HepG2 (cell line): ENCODE results near the gene TTBK1. TPM values are rescaled to one million over a fixed set of nuclear protein-coding genes. Genes with fewer than 3 reads are reported as not detected.

ENCODE experiments used
- ATAC-seq: fragments of 200-7000 bp; cut with Tn5 transposase; 3 replicates; pipeline ENCODE4 v1.9.1; 2020; ENCODE audit warnings: mild to moderate bottlenecking, moderate library complexity
- BruUV-seq: library from RNA; stranded (reverse); fragments of 400-500 nt; replicated peaks from 2 replicates; lab custom pipeline; 2021; lab: Mats Ljungman, UMichigan
- CTCF ChIA-PET: fragments of 300-600 bp; formaldehyde crosslinking; extraction: SDS; loops from one replicate; lab custom pipeline; 2021; ENCODE audit warnings: low total read pairs, inconsistent platforms, low intra/inter-chr PET ratio; lab: Yijun Ruan, JAX
- POLR2A ChIA-PET: fragments of 350-600 bp; sonication (Branson Sonifier 250); formaldehyde crosslinking; loops from one replicate; lab custom pipeline; 2020; ENCODE audit warnings: antibody characterized with exemption, inconsistent platforms; lab: Yijun Ruan, JAX
- DNase-seq: peaks from one replicate; pipeline ENCODE4 v3.0.0-alpha.2; 2015; ENCODE audit warnings: low spot score
- FAIRE-seq: peaks from 3 replicates; lab custom pipeline; 2011; peaks lifted over from hg19 to GRCh38; lab: Jason Lieb, UNC
- H2AFZ ChIP-seq: one replicate; pipeline ENCODE4 v1.6.1; 2011; ENCODE audit warnings: low read length, inconsistent platforms
- H3K27ac ChIP-seq: fragments of 300-600 bp; 3 replicates; pipeline ENCODE4 v1.8.0; 2011; ENCODE audit warnings: mixed run types, mild to moderate bottlenecking, mixed read lengths, low read length, inconsistent platforms; ENCODE audit not compliant: insufficient read depth; ENCODE audit errors: extremely low read length
- H3K27me3 ChIP-seq, 2 experiments: fragments of 200-600 bp in 1 of 2; 2 replicates in 1 of 2; 3 replicates in 1 of 2; pipeline versions ENCODE4 v1.6.0 to v1.8.0; 2011; ENCODE audit warnings: low read length in 2 of 2, mild to moderate bottlenecking in 2 of 2, moderate library complexity in 2 of 2, inconsistent platforms in 1 of 2; ENCODE audit not compliant: insufficient read depth in 2 of 2, control insufficient read depth in 1 of 2
- H3K36me3 ChIP-seq, 2 experiments: fragments of 200-600 bp in 1 of 2; replicated peaks in 1 of 2; 2 replicates in 1 of 2; 3 replicates in 1 of 2; pipeline versions ENCODE4 v1.5.1 to v1.8.0; 2011; ENCODE audit warnings: low read length in 2 of 2, inconsistent platforms in 1 of 2; ENCODE audit not compliant: insufficient read depth in 2 of 2, control insufficient read depth in 1 of 2
- H3K4me1 ChIP-seq: 2 replicates; pipeline ENCODE4 v1.5.1; 2012; ENCODE audit warnings: low read length, inconsistent platforms; ENCODE audit not compliant: insufficient read depth
- H3K4me2 ChIP-seq: 2 replicates; pipeline ENCODE4 v1.6.0; 2011; ENCODE audit warnings: low read depth, low read length, inconsistent platforms
- H3K4me3 ChIP-seq, 3 experiments: fragments of 200-600 bp in 1 of 3; sonication (generic), shearing (Covaris generic) in 1 of 3; replicated peaks in 1 of 3; 2 replicates each; pipeline ENCODE4 v1.5.1; 2011 to 2016; ENCODE audit warnings: low read length in 3 of 3, inconsistent platforms in 2 of 3, low read depth in 2 of 3, mild to moderate bottlenecking in 2 of 3, control low read depth in 1 of 3, mixed read lengths in 1 of 3; ENCODE audit not compliant: insufficient read depth in 1 of 3
- H3K79me2 ChIP-seq: one replicate; pipeline ENCODE4 v1.6.1; 2011; ENCODE audit warnings: low read length, inconsistent platforms; ENCODE audit not compliant: insufficient read depth
- H3K9ac ChIP-seq: 2 replicates; pipeline ENCODE4 v1.6.0; 2011; ENCODE audit warnings: mild to moderate bottlenecking, low read depth, low read length, inconsistent platforms; ENCODE audit not compliant: insufficient read depth
- H3K9me3 ChIP-seq: 2 replicates; pipeline ENCODE4 v1.5.1; 2012; ENCODE audit warnings: mild to moderate bottlenecking, low read length
- H4K20me1 ChIP-seq: 2 replicates; pipeline ENCODE4 v1.6.0; 2011; ENCODE audit warnings: inconsistent platforms, mild to moderate bottlenecking, low read length, moderate library complexity; ENCODE audit not compliant: insufficient read depth
- ATF7 ChIP-seq, 2 experiments: fragments of 450-650 bp in 1 of 2; sonication (generic) in 1 of 2; formaldehyde crosslinking in 1 of 2; IDR thresholded peaks; 2 replicates each; pipeline versions ENCODE4 v1.4.0 to v1.6.1; 2016 to 2020; ENCODE audit warnings: antibody characterized with exemption in 1 of 2, mild to moderate bottlenecking in 1 of 2, missing genetic modification reagents in 1 of 2
- CBFB ChIP-seq: sonication (generic); formaldehyde crosslinking; IDR thresholded peaks from 2 replicates; pipeline ENCODE4 v1.4.0; 2020; ENCODE audit warnings: missing genetic modification reagents
- CREB1 ChIP-seq, 2 experiments: fragments of 450-650 bp in 1 of 2; IDR thresholded peaks; 2 replicates each; pipeline ENCODE4 v1.6.1; 2016 to 2017; ENCODE audit warnings: control low read depth in 1 of 2, mild to moderate bottlenecking in 1 of 2, missing compliant biosample characterization in 1 of 2, missing genetic modification characterization in 1 of 2
- DNMT1 ChIP-seq: sonication (generic); formaldehyde crosslinking; IDR thresholded peaks from 2 replicates; pipeline ENCODE4 v1.5.1; 2020; ENCODE audit warnings: mild to moderate bottlenecking, missing genetic modification reagents
- NRL ChIP-seq: sonication (generic); formaldehyde crosslinking; IDR thresholded peaks from 2 replicates; pipeline ENCODE4 v1.5.0; 2020; ENCODE audit warnings: missing genetic modification reagents, mild to moderate bottlenecking, moderate library complexity, borderline replicate concordance
- ZKSCAN5 ChIP-seq: sonication (generic); formaldehyde crosslinking; IDR thresholded peaks from 2 replicates; pipeline ENCODE4 v1.5.1; 2020; ENCODE audit warnings: mild to moderate bottlenecking, missing genetic modification reagents
- ZNF232 ChIP-seq: sonication (generic); formaldehyde crosslinking; IDR thresholded peaks from 2 replicates; pipeline ENCODE4 v1.4.0; 2020; ENCODE audit warnings: missing genetic modification reagents, borderline replicate concordance
- ZNF446 ChIP-seq: sonication (generic); formaldehyde crosslinking; IDR thresholded peaks from 2 replicates; pipeline ENCODE4 v1.5.0; 2020; ENCODE audit warnings: mild to moderate bottlenecking, missing genetic modification reagents
- ZNF619 ChIP-seq: sonication (generic); formaldehyde crosslinking; IDR thresholded peaks from 2 replicates; pipeline ENCODE4 v1.4.0; 2020; ENCODE audit warnings: mild to moderate bottlenecking, missing genetic modification reagents
- WGBS: methylation state at CpG from one replicate; pipeline ENCODE4 v1.1.6; 2017; ENCODE audit warnings: low lambda C conversion rate; 5-methylcytosine and 5-hydroxymethylcytosine counted together
- in situ Hi-C: cut with HindIII; loops from 2 replicates; pipeline ENCODE4 v1.10.0; 2017; ENCODE audit warnings: low pct_unique_long_range_greater_than_20kb; ENCODE audit not compliant: extremely low pct_ligation_motif_present
- intact Hi-C: fragments of 100-400 bp; cut with micrococcal nuclease; formaldehyde crosslinking; loops from one replicate; pipeline ENCODE4 v1.10.0; 2022; ENCODE audit not compliant: unreplicated experiment
- polyA plus RNA-seq, 8 experiments: library from polyadenylated mRNA; depleted of rRNA in 3 of 8; stranded (reverse) in 7 of 8; unstranded in 1 of 8; fragments of >200 nt; fragmentation: Illumina TruSeq in 4 of 8; extraction: Trizol in 4 of 8; gene quantifications; 2 replicates each; pipeline versions ENCODE4 v1.2.1 to v1.2.3, GENCODE V29; 2011 to 2016; ENCODE audit warnings: low read depth in 4 of 8, missing spikeins in 1 of 8, mixed read lengths in 1 of 8; ENCODE audit not compliant: insufficient read depth in 1 of 8
- total RNA-seq, 5 experiments: library from RNA; depleted of rRNA; stranded (reverse); fragments of >200 nt; fragmentation: Illumina TruSeq; extraction: Trizol; gene quantifications; 2 replicates each; pipeline ENCODE4 v1.2.3, GENCODE V29; 2016; ENCODE audit warnings: low read depth in 1 of 5
- TF ChIP-seq, protein P1 (sequence below): sonication (generic); formaldehyde crosslinking; IDR thresholded peaks from 2 replicates; pipeline ENCODE4 v1.5.0; 2020; ENCODE audit warnings: mild to moderate bottlenecking, missing genetic modification reagents, borderline replicate concordance

Gene TTBK1
- total and polyA plus RNA-seq, 2 of the 13 experiments (the other 11 are each of a cell fraction or from before 2014, with no cell fraction given): 0.24 to 0.33 TPM

- TF ChIP-seq, protein P1, sequence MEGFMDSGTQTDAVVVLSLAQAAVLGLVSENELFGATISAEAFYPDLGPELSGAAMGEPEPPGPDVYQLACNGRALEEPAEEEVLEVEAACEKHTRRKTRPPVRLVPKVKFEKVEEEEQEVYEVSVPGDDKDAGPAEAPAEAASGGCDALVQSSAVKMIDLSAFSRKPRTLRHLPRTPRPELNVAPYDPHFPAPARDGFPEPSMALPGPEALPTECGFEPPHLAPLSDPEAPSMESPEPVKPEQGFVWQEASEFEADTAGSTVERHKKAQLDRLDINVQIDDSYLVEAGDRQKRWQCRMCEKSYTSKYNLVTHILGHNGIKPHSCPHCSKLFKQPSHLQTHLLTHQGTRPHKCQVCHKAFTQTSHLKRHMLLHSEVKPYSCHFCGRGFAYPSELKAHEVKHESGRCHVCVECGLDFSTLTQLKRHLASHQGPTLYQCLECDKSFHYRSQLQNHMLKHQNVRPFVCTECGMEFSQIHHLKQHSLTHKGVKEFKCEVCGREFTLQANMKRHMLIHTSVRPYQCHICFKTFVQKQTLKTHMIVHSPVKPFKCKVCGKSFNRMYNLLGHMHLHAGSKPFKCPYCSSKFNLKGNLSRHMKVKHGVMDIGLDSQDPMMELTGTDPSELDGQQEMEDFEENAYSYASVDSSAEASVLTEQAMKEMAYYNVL (CRISPR knock-in tag): 0 out of 2 replicates have a peak, but pooled peaks have one; percentile 45
- TF ChIP-seq NRL (CRISPR knock-in tag): 0 out of 2 replicates have a peak, but pooled peaks have one; percentile 19
- TF ChIP-seq ZNF619 (CRISPR knock-in tag): peak; percentile 48; the same call in 1 of the 2 replicates
- 0 out of 2 replicates have a peak, but pooled peaks have one; percentile 34 for TF ChIP-seq ZNF232 (CRISPR knock-in tag)
- TF ChIP-seq, all 625 proteins: peak for 13
Observed at GRCh38 chr6:43292763-43293318, 49.6 kb downstream of the TTBK1 start (continued).

DNA sequence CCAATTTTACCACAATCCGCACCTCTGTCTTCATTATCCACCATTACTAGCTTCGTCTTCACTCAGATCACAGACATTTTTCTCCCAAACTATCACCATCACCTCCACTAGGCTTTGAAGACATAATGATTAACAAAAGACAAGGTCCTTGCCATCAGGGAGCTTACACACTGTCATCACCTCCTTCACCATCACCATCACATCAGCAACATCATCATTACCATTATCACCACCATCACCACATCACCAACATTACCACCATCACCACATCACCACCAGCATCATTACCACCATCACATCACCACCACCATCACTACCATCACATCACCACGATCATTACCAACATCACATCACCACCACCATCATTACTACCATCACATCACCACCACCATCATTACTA, 50.4 kb downstream of the TTBK1 start:
- no peaks in the 10 kb centered on the region for H3K36me3 ChIP-seq
- CTCF ChIA-PET: no interaction called here
- H3K9ac ChIP-seq: no peak overlapping the region
- H3K27ac ChIP-seq: no peak overlapping the region
- no peak overlapping the region for H3K4me2 ChIP-seq
- WGBS: 95% methylated on average over 2 of the region's 3 CpGs
- DNase-seq (no peak), ATAC-seq (no peak), FAIRE-seq (peak; percentile 23)
- BruUV-seq: no TSS peak
- no peak overlapping the region for H2AFZ ChIP-seq
- H4K20me1 ChIP-seq: no peaks in the 10 kb centered on the region
- no peak for TF ChIP-seq CBFB (CRISPR knock-in tag)
- TF ChIP-seq DNMT1 (CRISPR knock-in tag): 0 out of 2 replicates have a peak, but pooled peaks have one; percentile 53
- TF ChIP-seq ZNF446: 0 out of 2 replicates have a peak, but pooled peaks have one; percentile 14
- 0 out of 2 replicates have a peak, but pooled peaks have one; percentile 3 for TF ChIP-seq ATF7 (IDR thresholded peaks at IDR 0.05)
- TF ChIP-seq ATF7 (CRISPR knock-in tag; IDR thresholded peaks at IDR 0.05): no peak
- 0 out of 2 replicates have a peak, but pooled peaks have one; percentile 42 for TF ChIP-seq ZKSCAN5 (CRISPR knock-in tag)
- peak; percentile 56; the same call in 1 of the 2 replicates for TF ChIP-seq CREB1 (IDR thresholded peaks at IDR 0.05)
- TF ChIP-seq CREB1 (CRISPR knock-in tag; IDR thresholded peaks at IDR 0.05): no peak
- intact Hi-C loops: no loop called here
- no peaks in the 10 kb centered on the region for H3K79me2 ChIP-seq
- H3K9me3 ChIP-seq: no peaks in the 10 kb centered on the region
- in situ Hi-C loops: no loop called here
- H3K4me1 ChIP-seq: peaks cover 96% of the 10 kb centered on the region
- H3K27me3 ChIP-seq: no peaks in the 10 kb centered on the region
- POLR2A ChIA-PET: interaction anchor here (8.3 kb wide), 1 partner anchor 23 kb away, joined by 314 read pairs; no protein-coding TSS in a partner anchor
- H3K4me3 ChIP-seq: no peak overlapping the region
